Neutrophil (primary cell): Measurements from ENCODE around the gene UROC1.

Experiments
- H3K27ac ChIP-seq: fragments of 200-600 bp; sonication (generic); 2 replicates; pipeline ENCODE4 v1.5.1; 2016; ENCODE audit warnings: mild to moderate bottlenecking, moderate library complexity
- H3K27me3 ChIP-seq: fragments of 200-600 bp; sonication (generic); 2 replicates; pipeline ENCODE4 v1.6.0; 2016; ENCODE audit warnings: mild to moderate bottlenecking
- H3K36me3 ChIP-seq: fragments of 200-600 bp; sonication (generic); 2 replicates; pipeline ENCODE4 v1.5.1; 2017
- H3K4me1 ChIP-seq, 2 experiments: fragments of 200-600 bp in 1 of 2; sonication (generic) in 1 of 2; 1 replicate in 1 of 2; 2 replicates in 1 of 2; pipeline versions ENCODE4 v1.5.1 to v1.6.1; 2013 to 2016; ENCODE audit warnings: low read depth in 1 of 2, low read length in 1 of 2, mild to moderate bottlenecking in 1 of 2, moderate library complexity in 1 of 2; ENCODE audit not compliant: control insufficient read depth in 1 of 2, insufficient read depth in 1 of 2
- H3K4me3 ChIP-seq, 2 experiments: fragments of 200-600 bp in 1 of 2; sonication (generic) in 1 of 2; 1 replicate in 1 of 2; 2 replicates in 1 of 2; pipeline ENCODE4 v1.5.1; 2013 to 2016; ENCODE audit warnings: low read depth in 1 of 2, low read length in 1 of 2, mild to moderate bottlenecking in 1 of 2, moderate library complexity in 1 of 2
- H3K9me3 ChIP-seq: fragments of 200-600 bp; sonication (generic); 2 replicates; pipeline ENCODE4 v1.5.1; 2016
- TF ChIP-seq, protein P1 (sequence below): fragments of 200-600 bp; sonication (generic); IDR thresholded peaks from 2 replicates; pipeline ENCODE4 v1.5.1; 2016; ENCODE audit warnings: antibody characterized with exemption

Gene UROC1

DNA sequence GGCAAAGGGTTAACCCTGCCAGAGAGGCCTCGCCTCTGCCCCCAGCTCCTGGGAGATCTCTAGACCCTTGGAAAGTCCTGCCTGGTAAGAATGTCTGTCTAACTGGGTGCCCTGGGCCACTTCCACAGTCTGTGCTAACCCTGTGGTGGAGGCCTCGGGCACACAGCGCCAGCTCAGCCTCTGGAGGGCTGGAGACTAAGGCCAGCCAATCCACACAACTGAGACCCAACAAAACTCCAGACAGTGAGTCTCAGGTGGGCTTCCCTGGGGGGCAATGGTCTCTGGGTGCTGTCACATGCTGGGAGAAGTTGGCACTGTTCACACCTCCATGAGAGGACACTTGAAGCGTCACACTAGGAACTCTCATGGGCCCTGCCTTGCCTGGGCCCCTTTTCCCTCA, 61.4 kb downstream of the UROC1 start:
- H3K4me3 ChIP-seq: no peak overlapping the region
- TF ChIP-seq, protein P1, sequence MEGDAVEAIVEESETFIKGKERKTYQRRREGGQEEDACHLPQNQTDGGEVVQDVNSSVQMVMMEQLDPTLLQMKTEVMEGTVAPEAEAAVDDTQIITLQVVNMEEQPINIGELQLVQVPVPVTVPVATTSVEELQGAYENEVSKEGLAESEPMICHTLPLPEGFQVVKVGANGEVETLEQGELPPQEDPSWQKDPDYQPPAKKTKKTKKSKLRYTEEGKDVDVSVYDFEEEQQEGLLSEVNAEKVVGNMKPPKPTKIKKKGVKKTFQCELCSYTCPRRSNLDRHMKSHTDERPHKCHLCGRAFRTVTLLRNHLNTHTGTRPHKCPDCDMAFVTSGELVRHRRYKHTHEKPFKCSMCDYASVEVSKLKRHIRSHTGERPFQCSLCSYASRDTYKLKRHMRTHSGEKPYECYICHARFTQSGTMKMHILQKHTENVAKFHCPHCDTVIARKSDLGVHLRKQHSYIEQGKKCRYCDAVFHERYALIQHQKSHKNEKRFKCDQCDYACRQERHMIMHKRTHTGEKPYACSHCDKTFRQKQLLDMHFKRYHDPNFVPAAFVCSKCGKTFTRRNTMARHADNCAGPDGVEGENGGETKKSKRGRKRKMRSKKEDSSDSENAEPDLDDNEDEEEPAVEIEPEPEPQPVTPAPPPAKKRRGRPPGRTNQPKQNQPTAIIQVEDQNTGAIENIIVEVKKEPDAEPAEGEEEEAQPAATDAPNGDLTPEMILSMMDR: no peak
- H3K27ac ChIP-seq: peak overlapping the region; percentile 82
- H3K9me3 ChIP-seq: no peaks in the 10 kb centered on the region
- H3K4me1 ChIP-seq: peaks cover 36% of the 10 kb centered on the region in 2 experiments
- H3K36me3 ChIP-seq: peaks cover 69% of the 10 kb centered on the region
- no peaks in the 10 kb centered on the region for H3K27me3 ChIP-seq

DNA sequence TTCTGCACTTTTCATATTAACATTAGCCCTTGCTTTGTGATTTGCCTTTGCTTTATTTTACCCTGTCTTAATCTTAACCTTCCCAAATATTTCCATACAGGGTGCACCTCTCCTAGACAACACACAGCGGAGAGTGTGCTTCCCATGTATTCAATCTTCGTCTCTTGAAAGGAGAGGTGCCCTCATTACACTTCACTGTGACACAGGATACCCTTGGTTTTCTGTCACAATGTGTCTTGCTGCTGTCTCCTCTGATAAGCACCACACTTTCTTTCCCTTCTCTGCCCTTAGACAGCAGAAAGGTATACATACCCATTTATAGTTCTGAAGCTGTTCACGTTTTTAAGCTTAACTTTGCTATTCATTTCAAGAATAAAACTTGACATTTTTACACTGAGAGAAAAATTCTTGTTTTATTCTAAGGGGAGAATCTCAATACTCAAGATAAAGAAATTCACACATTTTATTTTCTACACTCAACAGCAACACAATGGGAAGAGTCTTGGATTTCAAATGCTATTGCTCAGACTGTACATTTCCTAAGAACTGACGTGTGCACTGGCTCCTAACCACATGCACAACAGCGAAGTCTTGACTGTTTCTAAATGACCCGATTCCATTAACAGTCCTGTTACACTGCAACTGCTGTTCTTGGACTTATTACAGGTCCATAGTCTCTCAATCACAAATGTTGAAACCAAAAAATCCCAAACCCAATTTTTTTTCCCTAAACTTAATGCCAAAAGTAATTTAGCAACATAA, 63.0 kb downstream of the UROC1 start:
- H3K36me3 ChIP-seq: peaks cover 71% of the 10 kb centered on the region
- no peak overlapping the region for H3K4me3 ChIP-seq

DNA sequence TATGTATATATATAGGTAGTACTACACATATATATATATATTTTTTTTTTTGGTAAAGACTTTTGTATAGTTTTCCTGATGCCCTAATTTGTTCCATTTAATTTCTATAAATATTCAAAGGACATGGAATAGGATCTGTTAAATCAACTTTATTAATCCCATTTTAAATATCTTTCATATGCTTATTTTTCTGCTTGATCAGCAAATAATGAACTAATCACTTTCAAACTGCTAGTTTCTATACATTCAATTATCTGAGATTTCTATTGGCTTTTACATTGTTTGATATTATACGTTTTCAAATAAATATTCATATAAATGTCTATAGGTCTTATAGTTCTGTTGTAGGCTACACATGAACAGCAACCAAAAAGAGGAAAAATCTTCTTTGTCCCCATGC, 63.5 kb downstream of the UROC1 start:
- no peaks in the 10 kb centered on the region for H3K9me3 ChIP-seq
- TF ChIP-seq, protein P1: no peak
- peaks cover 71% of the 10 kb centered on the region for H3K36me3 ChIP-seq
- H3K4me1 ChIP-seq: peaks cover 33 to 36% of the 10 kb centered on the region in 2 experiments
- H3K4me3 ChIP-seq: no peak overlapping the region
- peak overlapping the region; percentile 82 for H3K27ac ChIP-seq
- no peaks in the 10 kb centered on the region for H3K27me3 ChIP-seq

More for the DNA sequence above, 63.0 kb downstream of the UROC1 start:
- no peaks in the 10 kb centered on the region for H3K27me3 ChIP-seq
- peaks cover 36% of the 10 kb centered on the region in 2 experiments for H3K4me1 ChIP-seq
- H3K27ac ChIP-seq: peak overlapping the region; percentile 82
- TF ChIP-seq, protein P1: no peak
- no peaks in the 10 kb centered on the region for H3K9me3 ChIP-seq

DNA sequence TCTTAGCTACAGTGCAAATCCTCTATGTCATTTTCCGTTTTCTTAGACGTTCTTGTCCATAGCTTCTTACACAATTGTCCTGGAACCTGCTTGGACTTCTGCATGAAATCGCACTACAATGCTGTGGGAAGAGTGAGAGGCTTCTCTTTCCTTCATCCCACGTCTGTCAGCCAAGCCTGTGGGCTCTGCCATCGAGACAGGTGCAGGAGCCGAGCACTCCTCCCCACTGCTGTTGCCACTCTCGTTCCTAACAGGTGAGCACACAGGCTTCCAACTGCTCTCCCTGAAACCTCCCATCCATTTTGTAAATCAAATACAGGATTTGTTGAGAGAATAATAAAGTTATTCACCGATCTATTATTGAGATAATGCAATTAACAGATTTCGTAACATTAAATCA, 65.4 kb downstream of the UROC1 start:
- Histone ChIP-seq H3K27ac (no peak overlapping the region), H3K4me3 (no peak overlapping the region), H3K27me3 (no peaks in the 10 kb centered on the region), H3K4me1 (peaks cover 23 to 28% of the 10 kb centered on the region in 2 experiments), H3K9me3 (no peaks in the 10 kb centered on the region), H3K36me3 (peaks cover 76% of the 10 kb centered on the region)
- TF ChIP-seq, protein P1: no peak

DNA sequence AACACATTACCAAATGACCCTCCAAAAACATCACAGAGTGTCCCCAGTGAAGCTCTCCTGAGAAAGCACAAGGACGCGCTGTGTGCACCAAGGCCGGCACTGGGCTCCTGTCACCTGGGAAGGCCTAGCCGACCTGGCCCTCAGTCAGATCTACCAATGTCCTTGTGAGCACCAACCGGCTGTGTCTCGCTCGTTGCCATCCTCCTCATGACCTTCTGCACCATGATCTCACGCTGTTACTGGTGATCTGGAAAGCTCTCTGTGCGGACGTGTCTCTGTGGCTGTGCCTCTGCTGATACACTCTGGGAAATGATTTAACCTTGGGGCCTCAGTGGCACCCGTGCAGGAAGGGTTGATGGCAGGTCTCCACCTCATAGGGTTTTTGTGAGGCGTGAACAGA, 66.1 kb downstream of the UROC1 start:
- Histone ChIP-seq H3K27me3 (no peaks in the 10 kb centered on the region), H3K4me1 (peaks cover 16 to 21% of the 10 kb centered on the region in 2 experiments), H3K4me3 (no peak overlapping the region), H3K9me3 (no peaks in the 10 kb centered on the region), H3K27ac (no peak overlapping the region), H3K36me3 (peaks cover 75% of the 10 kb centered on the region)
- TF ChIP-seq, protein P1: no peak
